ENCODE data around the gene RAB39A. TPM values are rescaled to one million over a fixed set of nuclear protein-coding genes. Genes with fewer than 3 reads are reported as not detected.
A peak's percentile ranks its signal among the peaks of the same experiment; 100 is the strongest.

RAB39A gene
- total and polyA plus RNA-seq, 11 donors: 0.19 to 4.7 (median 0.32) TPM; not detected in 2

DNA sequence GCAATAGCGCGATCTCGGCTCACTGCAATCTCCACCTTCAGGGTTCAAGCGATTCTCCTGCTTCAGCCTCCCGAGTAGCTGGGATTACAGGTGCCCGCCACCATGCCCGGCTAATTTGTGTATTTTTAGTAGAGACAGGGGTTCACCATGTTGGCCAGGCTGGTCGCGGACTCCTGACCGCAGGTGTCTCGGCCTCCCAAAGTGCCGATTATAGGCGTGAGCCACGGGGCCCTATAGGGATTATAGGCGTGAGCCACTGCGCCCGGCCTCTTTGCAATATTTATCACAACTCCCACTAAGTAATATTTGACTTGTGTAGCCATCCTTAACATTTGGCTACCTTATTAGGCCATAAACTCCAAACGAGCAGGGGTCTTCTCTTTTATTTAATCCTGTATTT is 79.6 kb downstream of the RAB39A start:
- Histone ChIP-seq H3K36me3 (no peaks in the 10 kb centered on the region), H3K27ac (no peak overlapping the region), H3K9me3 (no peaks in the 10 kb centered on the region), H3K4me3 (no peak overlapping the region), H3K4me1 (peaks cover 0 to 37% (median 28%) of the 10 kb centered on the region in 12 donors), H3K27me3 (no peaks in the 10 kb centered on the region)
- DNase-seq (peak in 1 of 5 donors; percentile 29), ATAC-seq (no peak)
- TF ChIP-seq, protein P1, sequence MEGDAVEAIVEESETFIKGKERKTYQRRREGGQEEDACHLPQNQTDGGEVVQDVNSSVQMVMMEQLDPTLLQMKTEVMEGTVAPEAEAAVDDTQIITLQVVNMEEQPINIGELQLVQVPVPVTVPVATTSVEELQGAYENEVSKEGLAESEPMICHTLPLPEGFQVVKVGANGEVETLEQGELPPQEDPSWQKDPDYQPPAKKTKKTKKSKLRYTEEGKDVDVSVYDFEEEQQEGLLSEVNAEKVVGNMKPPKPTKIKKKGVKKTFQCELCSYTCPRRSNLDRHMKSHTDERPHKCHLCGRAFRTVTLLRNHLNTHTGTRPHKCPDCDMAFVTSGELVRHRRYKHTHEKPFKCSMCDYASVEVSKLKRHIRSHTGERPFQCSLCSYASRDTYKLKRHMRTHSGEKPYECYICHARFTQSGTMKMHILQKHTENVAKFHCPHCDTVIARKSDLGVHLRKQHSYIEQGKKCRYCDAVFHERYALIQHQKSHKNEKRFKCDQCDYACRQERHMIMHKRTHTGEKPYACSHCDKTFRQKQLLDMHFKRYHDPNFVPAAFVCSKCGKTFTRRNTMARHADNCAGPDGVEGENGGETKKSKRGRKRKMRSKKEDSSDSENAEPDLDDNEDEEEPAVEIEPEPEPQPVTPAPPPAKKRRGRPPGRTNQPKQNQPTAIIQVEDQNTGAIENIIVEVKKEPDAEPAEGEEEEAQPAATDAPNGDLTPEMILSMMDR (IDR thresholded peaks at IDR 0.05): no peak
- no peak for TF ChIP-seq POLR2A (IDR thresholded peaks at IDR 0.05)
- intact Hi-C loops (cut with DNase I): loop anchor here in 7 of 10 donors (2.0 to 10.0 kb wide), 5 partner anchors 214 to 657 kb away; partner anchors contain the start of genes ATM (in 2 of the 7), NPAT (in 2 of the 7) and DDX10 (in 1 of the 7)
- WGBS, 4 donors: 94 to 96% (median 95%) methylated on average over 14 to 18 of the region's 18 CpGs

DNA sequence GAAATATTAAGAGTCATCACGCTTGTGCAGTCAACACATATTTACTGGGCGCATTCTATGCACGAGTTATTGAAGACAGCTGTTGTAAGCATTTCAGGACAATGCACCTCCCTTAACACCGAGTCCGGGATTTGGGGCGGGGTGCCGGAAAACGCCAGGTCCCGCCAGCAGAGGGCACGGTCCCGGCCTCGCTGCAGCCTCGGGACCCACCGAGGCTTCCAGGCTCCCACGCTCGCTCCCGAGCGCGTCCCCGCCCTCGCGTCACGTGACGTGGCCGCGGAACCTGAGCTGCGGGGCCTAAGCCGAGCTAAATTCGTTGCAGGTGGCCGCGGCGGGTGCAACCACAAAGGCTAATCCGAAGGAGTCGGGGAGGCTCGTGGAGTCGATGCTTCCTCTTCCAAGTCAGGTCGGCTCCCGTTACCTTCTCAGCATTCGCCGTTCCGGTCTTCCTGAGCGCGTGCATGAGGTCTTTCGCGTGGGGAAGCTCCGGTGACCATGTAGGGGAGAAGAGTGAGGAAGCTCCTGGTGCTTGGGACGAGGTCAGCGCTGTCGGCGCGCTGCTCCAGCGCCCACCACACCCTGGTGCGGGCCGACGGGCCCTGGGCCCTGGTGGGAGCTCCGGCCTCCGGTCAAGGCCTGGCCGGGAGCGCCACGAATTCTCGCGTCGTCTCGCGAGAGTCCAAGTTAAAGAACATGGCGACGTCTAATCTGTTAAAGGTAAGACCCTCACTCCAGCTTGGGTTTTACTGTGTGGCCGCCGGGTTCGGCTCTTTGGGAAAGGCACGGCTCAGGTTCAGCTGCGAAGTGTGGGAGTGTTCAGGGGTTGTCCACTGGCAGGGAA is 80.6 kb downstream of the RAB39A start, which contains the start of gene CUL5:
Gene CUL5, plus strand, starts transcription at position 243 of the 841 bp plus-strand sequence. Its CDS starts 451 bp downstream, at position 694.
- no peaks in the 10 kb centered on the region for H3K27me3 ChIP-seq
- peaks cover 0 to 47% (median 35%) of the 10 kb centered on the region in 12 donors for H3K4me1 ChIP-seq
- intact Hi-C loops (cut with DNase I): loop anchor here in 7 of 10 donors (2.0 to 10.0 kb wide), 5 partner anchors 213 to 656 kb away; partner anchors contain the start of genes ATM (in 2 of the 7), NPAT (in 2 of the 7) and DDX10 (in 1 of the 7)
- peak within 1 kb of the TSS; percentile 71 to 99 (median 88) for H3K4me3 ChIP-seq
- DNase-seq: peak; percentile 91 to 97 (median 93)
- WGBS, 4 donors: 0 to 1% (median 1%) methylated on average over 37 to 72 of the region's 72 CpGs
- ATAC-seq: peak; percentile 95 to 98 (median 98)
- TF ChIP-seq POLR2A (IDR thresholded peaks at IDR 0.05): peak in 1 of 2 donors; percentile 23
- TF ChIP-seq, protein P1 (IDR thresholded peaks at IDR 0.05): peak; percentile 76 to 95 (median 89)
- peaks cover 0 to 3% (median 0%) of the 10 kb centered on the region in 9 donors for H3K36me3 ChIP-seq
- H3K27ac ChIP-seq: peak within 1 kb of the TSS; percentile 85 to 100 (median 98)
- H3K9me3 ChIP-seq: no peaks in the 10 kb centered on the region

DNA sequence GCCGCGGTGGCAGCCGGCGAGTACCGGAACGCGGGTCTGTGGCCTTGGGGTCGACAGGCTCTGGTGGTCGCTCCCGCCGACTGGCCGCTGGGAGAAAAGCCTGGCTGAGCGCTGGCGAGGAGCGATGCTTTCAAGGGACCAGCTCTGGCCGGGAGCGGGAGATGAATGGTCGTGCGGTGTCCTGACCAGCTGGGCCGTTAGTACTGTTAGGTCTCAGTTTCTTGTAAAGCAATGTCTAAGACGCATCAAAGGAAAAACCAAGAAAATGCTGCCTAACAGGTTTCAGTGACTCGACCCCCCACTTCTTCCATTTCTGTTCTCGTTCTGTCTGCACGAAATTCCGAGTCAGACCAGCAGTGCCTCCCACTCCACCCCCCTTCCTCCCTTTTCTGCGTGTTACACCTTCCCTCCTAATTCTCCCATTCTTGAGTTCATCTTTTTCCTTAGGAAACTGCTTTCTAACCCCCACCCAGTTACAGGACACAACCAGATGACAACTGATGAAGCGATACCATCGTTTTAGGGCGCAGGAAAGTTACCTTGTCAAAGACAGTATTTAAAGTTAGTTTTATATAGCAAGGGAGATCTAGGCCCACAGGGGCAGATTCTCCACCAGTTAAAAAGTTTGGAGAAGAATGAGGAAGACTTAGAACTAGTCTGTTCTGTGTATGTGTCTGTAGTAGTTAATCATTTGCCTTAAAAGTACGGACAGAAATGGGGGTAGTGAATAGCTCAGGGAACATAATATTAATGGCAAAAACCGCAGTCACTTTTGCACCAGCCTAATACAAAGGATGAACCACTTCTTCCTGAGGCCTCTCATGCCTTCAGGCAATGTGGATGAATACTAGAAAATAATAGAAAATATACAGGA is 81.5 kb downstream of the RAB39A start:
- WGBS, 4 donors: 2 to 3% (median 3%) methylated on average over 22 to 31 of the region's 31 CpGs
- H3K9me3 ChIP-seq: no peaks in the 10 kb centered on the region
- intact Hi-C loops (cut with DNase I): loop anchor here in 7 of 10 donors (2.0 to 10.0 kb wide), 5 partner anchors 213 to 655 kb away; partner anchors contain the start of genes ATM (in 2 of the 7), NPAT (in 2 of the 7) and DDX10 (in 1 of the 7)
- no peak for DNase-seq
- H3K4me3 ChIP-seq: peak overlapping the region; percentile 71 to 99 (median 88)
- peak overlapping the region; percentile 85 to 100 (median 98) for H3K27ac ChIP-seq
- TF ChIP-seq, protein P1 (IDR thresholded peaks at IDR 0.05): no peak
- no peak for TF ChIP-seq POLR2A (IDR thresholded peaks at IDR 0.05)
- H3K36me3 ChIP-seq: peaks cover 0 to 3% (median 0%) of the 10 kb centered on the region in 9 donors
- no peaks in the 10 kb centered on the region for H3K27me3 ChIP-seq
- peaks cover 0 to 55% (median 42%) of the 10 kb centered on the region in 12 donors for H3K4me1 ChIP-seq
- ATAC-seq: peak in 3 of 4 donors; percentile 6 to 31 (median 12)

Measured in heart left ventricle (tissue), 16 donors.